Muscle of back (tissue), 11 donors: ENCODE results near the gene PTPRN2. TPM values are rescaled to one million over a fixed set of nuclear protein-coding genes. Genes with fewer than 3 reads are reported as not detected.
"Not testable (repeated sequence)": the region's sequence is repeated elsewhere in the genome, so short reads cannot be mapped to it uniquely, and the experiment has no call there.

Experiments used
- DNase-seq, 3 donors: peaks; one replicate each; pipeline versions ENCODE4 v3.0.0 to v3.0.0-alpha.2; 2013
- polyA plus RNA-seq, 10 donors: library from polyadenylated mRNA; unstranded; fragments of 120-200 nt; gene quantifications; one replicate each; pipeline ENCODE4 v1.2.1, GENCODE V29; 2013; ENCODE audit not compliant: insufficient read length in 10 of 10

PTPRN2 gene
- polyA plus RNA-seq, 10 donors, result 1.8 to 3.1 (median 2.1) TPM

DNA sequence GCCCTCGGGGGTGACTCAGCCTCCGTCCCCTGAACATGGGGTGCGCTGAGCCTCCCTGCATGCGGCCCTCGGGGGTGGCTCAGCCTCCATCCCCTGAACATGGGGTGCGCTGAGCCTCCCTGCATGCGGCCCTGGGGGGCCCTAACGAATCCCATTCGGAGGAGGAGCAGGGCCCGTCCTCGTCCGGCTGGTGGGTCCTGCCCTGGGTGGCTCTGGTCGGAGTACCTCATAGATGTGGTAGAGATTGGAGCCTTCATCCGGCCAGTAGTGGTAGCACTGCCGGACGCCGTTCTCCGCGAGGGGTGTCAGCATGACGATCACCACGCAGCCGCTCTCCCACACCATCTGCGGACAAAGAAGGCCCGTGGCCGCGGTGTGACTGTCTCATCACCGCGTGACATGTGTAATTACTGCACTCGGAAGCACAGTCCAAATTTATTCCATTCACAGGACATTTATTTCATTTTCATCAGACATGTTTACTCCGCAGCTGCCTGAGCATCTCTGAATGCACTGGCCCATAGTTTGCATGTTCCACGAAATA lies 1009.8 kb downstream of the PTPRN2 start:
- DNase-seq, result no peak

DNA sequence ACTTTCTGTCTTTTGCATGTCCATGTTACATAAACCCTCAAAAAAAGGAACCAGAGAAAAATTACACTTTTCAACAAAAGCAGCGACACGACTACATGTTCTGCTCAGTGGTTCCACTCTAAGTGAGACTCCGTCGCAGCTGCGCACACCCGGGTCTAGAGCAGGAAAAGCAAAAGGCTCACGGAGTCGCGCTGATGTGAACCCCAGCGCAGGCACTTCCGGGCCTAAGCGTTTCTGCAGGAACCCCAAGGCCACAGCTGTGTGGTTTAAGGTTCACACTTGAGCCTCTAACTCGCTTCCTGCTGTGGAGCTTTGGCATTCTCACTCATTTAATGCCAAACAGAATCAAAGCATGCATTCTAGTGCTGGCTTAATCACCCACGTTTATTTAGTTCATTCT lies 1010.6 kb downstream of the PTPRN2 start:
- no peak for DNase-seq

DNA sequence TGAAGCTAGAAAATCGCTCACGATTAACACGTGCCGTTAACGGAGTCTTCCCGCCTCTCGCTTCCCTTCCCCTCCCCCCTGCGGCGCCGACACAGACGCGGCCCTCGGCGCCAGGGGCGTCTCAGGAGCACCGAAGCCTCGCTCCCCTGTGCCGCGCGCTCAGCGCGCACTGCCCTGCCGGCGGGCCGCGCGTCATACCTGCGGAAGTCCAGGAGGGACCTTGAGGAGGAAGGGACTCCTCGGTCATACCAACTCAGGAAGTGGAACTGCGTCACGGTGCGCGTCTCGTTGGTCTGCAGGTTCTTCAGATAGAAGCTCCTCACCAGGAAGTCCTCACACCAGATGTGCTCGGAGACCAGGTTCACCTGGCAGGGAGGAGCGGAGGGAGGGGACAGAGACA lies 1011.2 kb downstream of the PTPRN2 start:
- no peak for DNase-seq

DNA sequence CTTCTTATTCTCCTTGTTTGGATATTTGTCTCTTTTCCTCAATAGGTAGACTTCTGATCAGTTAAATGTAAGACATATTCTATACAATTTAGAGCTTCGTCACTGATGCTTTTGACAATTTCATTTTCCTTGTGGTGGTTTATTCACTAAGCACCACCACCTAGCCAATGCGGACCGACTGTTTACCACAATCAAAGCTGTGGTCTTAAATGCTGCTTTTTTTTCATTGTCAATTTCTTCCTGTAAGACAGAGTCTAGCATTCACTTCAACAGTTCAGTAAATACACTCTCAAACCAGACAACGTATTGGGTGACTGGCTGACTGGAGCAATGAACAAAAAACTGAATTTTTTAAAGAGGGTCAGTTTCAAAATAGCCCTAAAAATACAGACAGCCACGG lies 1011.8 kb downstream of the PTPRN2 start:
- no peak for DNase-seq

DNA sequence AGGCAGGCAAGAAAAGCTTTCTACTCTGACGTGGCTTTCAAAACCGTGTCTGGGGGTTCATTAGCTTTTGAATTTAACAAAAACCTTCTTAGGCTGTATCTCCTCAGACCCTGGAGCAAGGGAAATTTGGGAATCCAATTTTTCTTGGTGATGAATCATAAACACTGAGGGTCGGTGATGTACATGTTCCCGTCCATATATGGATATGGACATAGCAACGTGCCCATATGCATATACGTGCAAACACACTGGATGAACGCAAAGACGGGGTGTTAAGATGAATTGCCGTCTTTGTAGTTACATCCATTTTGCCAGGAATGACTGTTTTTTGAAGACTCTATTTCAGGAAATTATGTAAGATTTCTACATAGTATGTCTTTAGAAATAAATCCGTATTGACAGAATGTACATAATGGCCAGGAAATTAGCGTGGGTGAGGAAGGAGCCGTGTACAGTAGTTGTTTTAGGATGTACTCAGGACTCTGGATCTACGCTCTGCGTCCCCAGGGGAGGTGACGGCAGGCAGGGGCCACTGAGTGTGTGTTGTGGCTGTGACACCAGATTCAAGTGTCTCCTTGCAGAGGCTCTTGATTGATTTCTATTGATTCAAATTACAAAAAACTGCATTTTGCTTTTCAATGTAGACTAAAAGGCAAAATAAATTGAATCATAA lies 1012.6 kb downstream of the PTPRN2 start:
- DNase-seq, result no peak

DNA sequence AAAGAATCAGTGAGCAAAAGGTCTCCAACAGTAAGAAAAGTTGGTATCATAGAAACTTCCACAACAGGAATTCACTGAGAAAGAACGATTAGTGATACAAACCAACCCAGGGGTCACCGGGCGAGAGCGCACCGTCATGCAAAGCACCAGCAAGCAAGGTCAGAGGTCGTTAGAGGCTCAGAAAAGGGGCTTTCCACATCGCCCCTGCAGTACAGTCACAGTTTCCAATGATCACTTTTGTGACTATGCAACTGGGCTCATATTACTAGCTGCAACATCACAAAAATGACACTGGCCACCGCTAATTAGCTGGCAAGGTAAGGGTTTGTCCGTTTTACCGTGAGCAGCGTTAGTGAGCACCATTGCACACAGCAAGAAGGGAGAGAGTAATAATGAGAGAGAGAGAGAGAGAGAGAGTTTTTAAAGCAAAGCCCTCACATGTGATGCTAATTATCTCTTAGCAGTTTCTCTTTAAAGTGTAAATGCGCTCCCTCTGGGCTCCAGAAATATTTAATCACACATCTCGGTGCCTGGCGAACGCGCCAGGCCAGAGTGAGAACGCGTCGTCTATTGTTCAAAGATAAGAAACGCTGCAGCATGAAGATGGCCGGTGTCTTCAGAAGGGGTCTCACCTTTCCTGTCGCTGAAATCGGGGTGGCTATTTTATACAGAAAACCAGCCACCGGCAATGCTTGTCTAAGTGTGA lies 1013.4 kb downstream of the PTPRN2 start:
- DNase-seq, result no peak

DNA sequence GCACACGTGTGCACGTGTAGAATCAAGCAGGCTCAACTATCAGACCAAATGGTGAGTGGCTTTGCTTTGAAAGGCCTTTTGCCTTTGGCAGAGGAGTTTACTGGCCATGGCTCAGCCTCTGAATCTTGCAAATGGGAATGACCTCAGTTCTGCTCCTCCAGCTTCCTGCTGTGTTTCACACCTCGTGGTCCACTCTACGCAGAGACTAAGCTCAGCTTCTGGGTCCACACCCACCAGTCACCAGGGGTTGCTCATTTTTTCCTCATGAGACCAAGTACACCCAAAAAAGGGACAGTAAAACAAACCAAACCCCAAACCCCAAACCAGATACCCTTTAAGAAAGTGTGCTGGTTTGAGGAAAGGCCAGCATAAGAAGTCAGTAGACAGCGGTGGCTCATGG lies 1014.4 kb downstream of the PTPRN2 start:
- DNase-seq, result no peak

DNA sequence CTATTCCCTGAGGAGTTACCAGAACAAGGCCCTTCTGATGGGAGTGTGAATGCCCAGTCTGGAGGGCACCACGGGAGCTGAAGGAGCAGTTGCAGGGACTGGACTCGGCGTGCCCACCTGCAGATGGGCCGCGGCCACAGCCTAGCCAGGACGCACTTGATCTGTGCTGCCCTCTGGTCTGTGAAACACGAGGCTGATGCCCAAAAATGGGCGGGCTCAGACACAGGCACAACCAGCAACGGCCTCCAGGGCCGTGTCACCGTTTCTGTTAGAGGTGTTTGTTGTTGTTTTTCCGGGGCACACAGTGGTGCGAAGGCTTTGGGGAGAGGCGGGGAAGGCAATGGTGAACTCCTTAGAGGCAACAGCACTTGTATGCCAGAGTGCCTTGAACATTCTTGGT lies 1015.0 kb downstream of the PTPRN2 start:
- DNase-seq, result no peak

DNA sequence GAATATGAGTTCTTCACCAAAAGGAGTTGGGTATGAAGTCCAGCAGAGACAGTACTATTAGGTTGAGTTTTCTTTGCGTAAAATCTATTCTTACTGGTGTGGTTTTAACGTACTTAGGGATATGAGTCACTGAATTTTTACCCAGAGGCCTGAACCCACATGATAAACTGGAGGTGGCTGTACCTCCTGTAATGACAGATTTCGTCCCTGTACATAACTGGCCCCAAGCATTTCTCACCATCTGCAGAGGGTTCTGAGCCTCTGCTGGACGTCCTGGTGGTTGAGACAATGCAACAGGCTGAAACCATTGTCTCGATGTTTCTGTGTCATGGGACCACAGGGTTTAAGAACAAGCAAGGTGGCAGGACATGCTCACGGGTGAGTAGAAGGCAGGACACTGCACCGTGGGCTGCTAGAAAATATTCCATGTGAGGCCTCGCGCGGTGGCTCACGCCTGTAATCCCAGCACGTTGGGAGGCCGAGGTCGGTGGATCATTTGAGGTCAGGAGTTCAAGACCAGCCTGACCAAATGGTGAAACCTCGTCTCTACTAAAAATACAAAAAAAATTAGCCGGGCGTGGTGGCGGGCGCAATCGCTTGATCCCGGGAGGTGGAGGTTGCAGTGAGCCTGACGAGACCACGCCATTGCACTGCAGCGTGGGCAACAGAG lies 1017.0 kb downstream of the PTPRN2 start:
- no peak for DNase-seq

DNA sequence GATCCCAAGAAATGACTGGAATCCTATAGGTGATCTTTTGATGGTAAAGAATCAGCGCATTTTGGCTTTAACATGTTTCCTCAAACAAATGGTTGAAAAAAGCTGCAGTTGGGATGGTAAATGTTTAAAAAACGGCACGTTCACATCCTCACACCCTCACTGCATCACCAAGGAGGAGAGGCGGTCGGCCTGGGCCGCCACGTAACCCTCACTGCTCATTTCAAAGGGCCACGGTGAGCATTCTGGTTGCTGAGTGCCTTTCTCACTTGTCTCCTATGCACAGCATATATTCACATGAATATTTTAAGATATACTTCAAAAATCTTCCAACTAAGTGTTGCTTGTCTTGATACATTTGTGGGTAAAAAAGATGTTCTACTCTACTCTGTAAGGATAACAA lies 1017.7 kb downstream of the PTPRN2 start:
- DNase-seq, result no peak

DNA sequence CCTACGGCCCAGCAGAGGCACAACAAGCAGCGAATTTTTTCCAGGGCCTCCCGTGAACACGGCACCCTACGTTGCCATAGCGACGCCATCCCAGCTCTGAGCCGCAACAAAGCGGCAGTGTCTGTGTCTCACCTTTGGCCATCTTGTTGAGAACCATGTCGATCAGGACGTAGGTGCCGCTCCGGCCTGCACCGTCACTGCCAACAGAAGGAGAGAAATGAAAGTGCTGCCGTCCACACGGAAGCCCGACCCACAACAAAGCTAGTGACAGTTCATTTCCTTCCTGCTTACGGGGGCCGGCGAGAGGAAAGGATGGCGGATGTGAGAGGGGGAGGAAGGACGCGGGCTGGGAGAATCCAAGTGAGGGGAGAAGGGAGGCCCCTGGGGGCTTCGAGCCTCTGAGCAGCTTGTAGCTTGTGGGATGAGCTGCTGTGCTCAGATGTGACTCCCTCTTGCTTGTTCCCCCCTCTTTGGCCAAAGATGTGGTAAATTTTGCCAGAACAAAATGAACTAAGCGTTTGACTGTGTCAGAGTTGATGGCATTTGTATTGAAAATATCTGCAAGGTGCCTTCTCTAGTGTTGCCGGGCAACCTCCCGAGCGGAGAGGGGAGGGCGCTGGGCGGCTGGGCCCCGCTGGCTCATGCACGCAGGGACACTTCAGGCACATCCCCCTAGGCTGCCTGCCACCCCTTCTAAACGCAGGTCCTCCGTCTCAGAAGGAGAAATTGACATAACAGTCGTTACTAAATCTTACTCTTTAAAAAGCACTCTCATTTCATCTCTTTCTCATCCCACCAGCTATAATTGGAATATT lies 1018.6 kb downstream of the PTPRN2 start:
- DNase-seq, result peak; percentile 25 to 88 (median 58)

DNA sequence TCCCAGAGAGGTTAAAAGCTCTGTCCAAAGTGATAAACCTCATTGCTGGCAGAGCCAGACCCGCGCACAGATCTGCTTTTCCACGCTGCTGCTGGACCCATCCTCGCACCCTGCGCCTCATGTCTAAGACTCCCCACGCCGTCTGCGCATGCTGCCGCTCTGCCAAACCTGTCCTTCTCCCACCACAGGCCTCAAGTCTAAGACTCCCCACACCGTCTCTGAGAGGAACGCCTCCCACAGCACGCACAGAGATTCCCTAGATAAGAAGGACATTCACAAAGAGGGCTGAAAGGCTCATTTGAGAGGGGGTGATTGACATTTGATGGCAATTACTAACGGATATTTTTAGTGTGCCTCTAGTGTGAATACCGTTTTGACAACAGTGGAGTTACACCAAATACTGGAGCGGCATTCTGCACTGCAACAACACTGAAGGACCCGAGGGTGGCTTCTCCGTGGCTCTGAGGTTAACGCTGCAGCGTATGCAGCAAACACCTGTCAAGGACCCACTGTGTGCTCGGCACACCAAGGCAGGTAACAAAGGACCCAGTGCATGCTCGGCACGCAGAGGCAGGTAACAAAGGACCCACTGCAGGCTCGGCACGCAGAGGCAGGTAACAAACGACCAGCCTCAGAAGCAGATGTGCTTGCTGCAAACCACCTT lies 1019.4 kb downstream of the PTPRN2 start:
- no peak for DNase-seq

DNA sequence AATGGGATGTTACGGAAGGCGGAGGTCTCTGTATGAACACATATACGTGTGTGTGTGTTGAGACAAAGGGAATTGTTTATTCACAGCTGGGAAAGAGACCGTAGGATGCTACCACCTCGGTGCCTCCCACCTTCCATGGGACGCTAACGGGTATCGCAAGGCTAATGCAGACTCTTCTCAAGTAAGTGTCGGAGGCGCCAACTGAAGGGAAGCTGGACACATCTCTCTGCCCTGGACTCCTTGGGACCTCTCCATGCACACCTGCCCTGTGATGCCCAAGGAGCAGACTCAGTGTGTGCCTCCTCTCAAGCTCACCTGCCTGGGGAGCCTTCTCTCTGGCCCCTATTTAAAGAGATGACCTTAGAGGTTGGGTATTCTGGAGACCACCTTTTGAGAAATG lies 1020.0 kb downstream of the PTPRN2 start:
- DNase-seq, result no peak

DNA sequence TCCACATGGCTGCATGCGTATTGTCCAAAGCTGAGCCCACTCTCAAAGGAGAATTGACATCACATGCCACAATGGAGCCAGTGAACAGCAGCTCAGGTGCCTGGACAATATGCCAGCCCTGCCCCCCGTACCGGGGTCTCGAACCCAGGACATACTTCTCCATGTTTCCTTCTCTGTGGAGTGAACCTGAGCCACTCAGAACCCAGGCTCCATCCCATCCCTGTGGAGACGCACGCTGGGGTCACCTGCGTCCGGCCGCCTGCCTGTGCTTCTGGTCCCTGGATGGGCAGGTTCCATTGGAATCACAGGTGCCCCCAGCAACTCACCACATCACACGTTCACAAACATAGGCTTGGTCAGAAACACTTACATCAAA lies 1021.0 kb downstream of the PTPRN2 start:
- no peak for DNase-seq

DNA sequence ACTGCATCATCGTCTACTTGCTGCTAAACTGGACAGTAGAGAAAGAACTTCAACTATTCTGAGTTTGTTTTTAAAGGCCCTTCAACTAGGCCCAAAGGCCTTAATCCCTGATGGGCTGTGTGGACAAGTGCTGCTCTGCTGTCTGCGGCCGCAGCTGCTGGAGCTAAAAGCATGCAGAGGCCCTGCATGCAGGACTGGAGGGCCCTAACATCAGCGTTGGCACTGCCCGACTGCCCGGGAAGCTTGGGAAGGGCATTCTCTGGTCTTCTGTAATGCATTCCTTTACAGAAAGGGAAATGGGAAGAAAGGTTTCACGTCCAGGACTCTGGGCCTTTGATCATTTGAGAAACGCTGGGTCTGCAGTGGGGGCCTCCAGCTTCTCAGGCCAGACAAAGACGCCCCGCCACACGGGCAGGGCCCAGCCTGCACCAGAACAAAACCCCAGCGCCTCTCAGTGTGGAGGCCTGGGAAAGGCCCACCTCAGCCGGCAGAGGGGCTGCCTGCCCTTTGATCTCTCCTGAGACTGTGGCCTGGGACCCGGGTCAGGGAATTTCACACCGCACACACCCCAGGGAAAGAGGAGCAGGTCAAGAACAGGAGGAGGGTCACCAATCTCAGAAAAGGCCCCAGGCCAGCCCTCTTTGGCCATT lies 1021.5 kb downstream of the PTPRN2 start:
- DNase-seq, result no peak

DNA sequence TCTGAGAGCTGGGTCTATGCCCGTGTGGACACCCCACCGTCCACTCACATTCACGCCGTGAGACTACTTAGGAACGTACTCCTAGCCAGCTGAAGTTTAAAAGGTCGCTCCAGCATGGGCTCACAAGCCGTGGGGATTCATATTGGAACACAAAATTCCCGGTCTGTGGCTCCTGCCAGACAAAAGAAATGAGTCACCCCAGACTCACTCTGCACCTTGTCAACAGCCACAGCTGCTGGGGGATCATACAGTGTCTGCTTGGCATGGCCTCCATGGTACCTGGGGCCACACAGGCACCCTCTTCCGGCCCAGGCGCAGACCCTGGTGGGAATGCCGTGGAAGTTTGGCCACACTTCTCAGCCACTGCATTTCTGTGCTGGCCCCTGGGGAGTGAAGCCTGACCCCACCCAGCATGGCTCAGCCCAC lies 1022.4 kb downstream of the PTPRN2 start:
- no peak for DNase-seq

DNA sequence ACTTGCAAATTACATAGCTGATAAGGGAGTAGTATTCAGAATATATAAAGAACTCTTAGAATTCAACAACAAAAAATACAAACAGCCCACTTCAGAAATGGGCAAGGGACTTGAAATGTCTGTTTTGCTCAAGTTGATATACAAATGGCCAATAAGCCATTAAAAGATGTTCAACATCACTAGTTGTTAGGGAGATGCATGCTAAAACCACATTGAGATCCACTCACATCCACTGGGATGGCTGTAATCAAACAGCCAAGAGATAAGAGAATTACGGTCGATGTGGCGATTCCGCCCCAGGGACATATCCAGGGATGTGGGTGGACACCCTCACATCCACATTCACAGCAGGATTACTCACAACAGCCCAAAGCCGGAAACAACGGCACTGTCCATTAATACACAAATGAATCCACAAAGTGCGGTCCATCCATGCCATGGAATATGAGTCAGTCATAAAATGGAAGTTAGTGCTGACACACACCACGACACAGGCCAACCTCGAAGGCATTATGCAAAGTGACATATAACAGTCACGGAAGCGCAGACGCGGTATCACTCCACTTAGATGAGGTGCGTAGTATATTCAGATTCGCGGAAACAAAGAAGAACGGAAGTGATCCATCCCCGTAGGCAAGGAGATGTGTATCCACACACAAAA lies 1023.0 kb downstream of the PTPRN2 start:
- DNase-seq, result no peak

DNA sequence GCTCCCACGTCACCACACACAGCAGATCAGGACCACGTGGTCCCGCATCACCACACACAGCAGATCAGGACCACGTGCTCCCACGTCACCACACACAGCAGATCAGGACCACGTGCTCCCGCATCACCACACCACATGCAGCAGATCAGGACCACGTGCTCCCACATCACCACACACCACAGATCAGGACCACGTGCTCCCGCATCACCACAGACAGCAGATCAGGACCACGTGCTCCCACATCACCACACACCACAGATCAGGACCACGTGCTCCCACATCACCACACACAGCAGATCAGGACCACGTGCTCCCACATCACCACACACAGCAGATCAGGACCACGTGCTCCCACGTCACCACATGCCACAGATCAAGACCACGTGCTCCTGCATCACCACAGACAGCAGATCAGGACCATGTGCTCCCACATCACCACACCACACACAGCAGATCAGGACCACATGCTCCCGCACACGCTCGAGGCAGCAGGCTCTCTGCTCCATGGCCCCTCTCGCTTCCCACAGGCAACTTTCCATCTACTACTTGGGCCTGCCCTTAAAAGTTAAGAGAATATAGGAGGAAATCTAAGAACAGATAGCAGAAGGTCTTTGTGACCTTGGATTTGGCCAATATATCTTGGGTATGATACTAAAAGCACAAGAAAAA lies 1024.0 kb downstream of the PTPRN2 start:
- DNase-seq, result not testable (repeated sequence)

DNA sequence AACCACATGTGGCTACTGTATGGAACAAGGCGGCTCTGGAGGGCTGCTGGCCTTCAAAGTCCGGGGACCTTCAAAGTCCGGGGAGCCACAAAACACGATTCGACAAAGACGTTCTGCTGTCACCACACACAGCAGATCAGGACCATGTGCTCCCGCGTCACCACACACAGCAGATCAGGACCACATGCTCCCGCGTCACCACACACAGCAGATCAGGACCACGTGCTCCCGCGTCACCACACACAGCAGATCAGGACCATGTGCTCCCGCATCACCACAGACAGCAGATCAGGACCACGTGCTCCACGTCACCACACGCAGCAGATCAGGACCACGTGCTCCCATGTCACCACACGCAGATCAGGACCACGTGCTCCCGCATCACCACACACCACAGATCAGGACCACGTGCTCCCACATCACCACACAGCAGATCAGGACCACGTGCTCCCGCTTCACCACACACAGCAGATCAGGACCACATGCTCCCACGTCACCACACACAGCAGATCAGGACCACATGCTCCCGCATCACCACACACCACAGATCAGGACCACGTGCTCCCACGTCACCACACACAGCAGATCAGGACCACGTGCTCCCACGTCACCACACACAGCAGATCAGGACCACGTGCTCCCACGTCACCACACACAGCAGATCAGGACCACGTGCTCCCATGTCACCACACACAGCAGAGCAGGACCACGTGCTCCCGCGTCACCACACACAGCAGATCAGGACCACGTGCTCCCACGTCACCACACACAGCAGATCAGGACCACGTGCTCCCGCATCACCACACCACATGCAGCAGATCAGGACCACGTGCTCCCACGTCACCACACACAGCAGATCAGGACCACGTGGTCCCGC lies 1024.9 kb downstream of the PTPRN2 start:
- not testable (repeated sequence) for DNase-seq
